ENCODE results near the gene SNCB. TPM values are rescaled to one million over a fixed set of nuclear protein-coding genes. Genes with fewer than 3 reads are reported as not detected.

Gene SNCB
- total RNA-seq, 1 experiment from 2014 or later, result 6.8 TPM

GRCh38 chr5:176644878-176645670 lies 14.7 kb upstream of the SNCB start:
- TF ChIP-seq NR2C2 (CRISPR knock-in tag; IDR thresholded peaks at IDR 0.05) (no peak), HMGXB4 (CRISPR knock-in tag; IDR thresholded peaks at IDR 0.05) (no peak), FOXP4 (CRISPR knock-in tag; IDR thresholded peaks at IDR 0.05) (no peak), ATF3 (CRISPR knock-in tag; conservative IDR thresholded peaks at IDR 0.05) (no peak), MLX (CRISPR knock-in tag; IDR thresholded peaks at IDR 0.05) (no peak), ZNF219 (CRISPR knock-in tag; IDR thresholded peaks at IDR 0.05; ENCODE audit: borderline replicate concordance) (no peak), ATF2 (CRISPR knock-in tag; IDR thresholded peaks at IDR 0.05; ENCODE audit: borderline replicate concordance, low read depth) (no peak), ZNF425 (CRISPR knock-in tag; conservative IDR thresholded peaks at IDR 0.05) (no peak), CDX4 (CRISPR knock-in tag; IDR thresholded peaks at IDR 0.05; ENCODE audit: borderline replicate concordance) (no peak), STAT6 (CRISPR knock-in tag; conservative IDR thresholded peaks at IDR 0.05; ENCODE audit: low read depth) (no peak), ZNF396 (CRISPR knock-in tag; IDR thresholded peaks at IDR 0.05; ENCODE audit: borderline replicate concordance) (no peak)
- no peaks in the 10 kb centered on the region for H3K36me3 Mint-ChIP-seq
- ChIA-PET CTCF (interaction anchor here (0.6 to 1.8 kb wide), 2 partner anchors 16 to 26 kb away, joined by 4 to 9 read pairs; no protein-coding TSS in a partner anchor), POLR2A (no interaction called here)
- no peaks in the 10 kb centered on the region; the same call in 1 of the 2 replicates for H3K27me3 Mint-ChIP-seq (ENCODE audit: low read depth)
- ATAC-seq (no peak), DNase-seq (ENCODE audit: low spot score) (no peak)
- no peak overlapping the region for H3K27ac Mint-ChIP-seq
- no peak overlapping the region for H3K4me3 Mint-ChIP-seq
- peaks cover 33% of the 10 kb centered on the region for H3K4me1 Mint-ChIP-seq
- H3K9me3 Mint-ChIP-seq, result no peaks in the 10 kb centered on the region
